ENCODE measurements around the gene OR2AE1.

DNA sequence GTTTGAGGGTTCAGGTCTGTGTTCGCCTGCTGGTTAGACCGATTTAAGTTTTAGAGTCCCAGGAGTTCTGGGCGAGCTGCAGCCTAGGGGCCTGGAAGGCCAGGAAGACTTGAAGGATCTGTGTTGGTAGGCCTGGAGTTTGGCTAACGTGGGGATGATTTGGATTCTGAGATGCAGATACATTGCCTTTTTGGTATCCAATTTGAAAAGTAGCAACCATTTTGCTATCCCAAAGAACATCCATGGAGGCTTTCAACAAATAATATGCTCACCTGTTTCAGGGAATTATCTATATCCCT, 42.9 kb upstream of the OR2AE1 start:
- no peak for TF ChIP-seq POLR2A (IDR thresholded peaks at IDR 0.05; ENCODE audit: low read depth, low read length)
- TF ChIP-seq POLR2AphosphoS5 (IDR thresholded peaks at IDR 0.05; ENCODE audit: low read depth, low read length) = no peak

Measured in GM12892 (cell line).